HUES48 (cell line): ENCODE measurements around the gene RNPS1.
A peak's percentile ranks its signal among the peaks of the same experiment; 100 is the strongest.

ENCODE experiments used
- H3K27ac ChIP-seq: one replicate; pipeline ENCODE4 v1.7.0; 2013; ENCODE audit warnings: low read depth, low read length, inconsistent platforms
- H3K27me3 ChIP-seq: 2 replicates; pipeline ENCODE4 v1.6.1; 2013; ENCODE audit warnings: mild to moderate bottlenecking, low read length; ENCODE audit not compliant: control insufficient read depth, insufficient read depth
- H3K36me3 ChIP-seq: 2 replicates; pipeline ENCODE4 v1.6.1; 2013; ENCODE audit warnings: low read length; ENCODE audit not compliant: control insufficient read depth, insufficient read depth
- H3K4me1 ChIP-seq: 2 replicates; pipeline ENCODE4 v1.6.1; 2013; ENCODE audit warnings: mild to moderate bottlenecking, low read length; ENCODE audit not compliant: control insufficient read depth, insufficient read depth
- H3K4me3 ChIP-seq: 2 replicates; pipeline ENCODE4 v1.5.1; 2013; ENCODE audit warnings: mild to moderate bottlenecking, low read depth, low read length
- H3K9ac ChIP-seq: 2 replicates; pipeline ENCODE4 v1.6.1; 2013; ENCODE audit warnings: mild to moderate bottlenecking, low read depth, low read length, moderate library complexity
- H3K9me3 ChIP-seq: 2 replicates; pipeline ENCODE4 v1.6.1; 2013; ENCODE audit warnings: low read length; ENCODE audit not compliant: control insufficient read depth, insufficient read depth

The RNPS1 gene

DNA sequence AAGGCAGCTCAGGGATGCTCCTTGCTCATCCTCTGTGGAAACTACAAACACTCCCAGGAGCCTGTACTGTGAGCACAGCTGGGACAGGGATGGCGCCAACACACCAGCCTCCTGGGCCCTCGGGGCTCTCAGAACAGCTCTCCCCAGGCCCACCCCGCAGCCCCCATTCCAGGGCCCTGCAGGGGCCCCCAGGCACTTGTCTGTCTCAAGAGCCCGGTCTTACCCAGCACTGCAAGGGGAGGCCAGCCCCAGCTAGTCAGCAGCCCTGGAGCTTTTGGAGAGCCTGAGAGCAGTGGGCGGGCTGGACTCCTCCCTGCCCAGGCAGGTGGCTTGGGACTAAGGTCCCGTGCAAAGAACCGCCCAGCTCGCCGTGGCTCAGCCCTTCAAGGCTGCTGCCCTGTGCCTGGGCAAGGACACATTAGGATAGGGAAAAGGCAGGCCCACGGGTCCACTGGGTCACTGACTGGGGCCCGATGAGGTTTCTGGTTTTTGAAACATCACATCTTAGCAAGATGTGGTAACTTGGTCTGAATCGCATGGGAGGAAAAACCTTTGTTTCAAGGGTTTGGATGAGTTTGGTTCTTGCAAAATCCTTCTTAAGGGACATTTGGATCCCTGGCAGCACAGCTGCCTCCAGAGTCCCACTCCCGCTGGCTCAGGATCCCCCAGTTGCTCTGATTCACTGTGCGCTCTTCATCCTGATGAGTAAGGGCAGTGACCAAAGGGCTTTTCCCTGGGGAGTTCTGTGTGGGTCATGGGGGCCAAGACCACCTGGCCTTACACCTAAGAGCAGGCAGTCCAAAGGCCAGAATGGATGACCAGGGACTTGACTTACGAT is 28.9 kb downstream of the RNPS1 start:
- Histone ChIP-seq H3K27me3 (peaks cover 20% of the 10 kb centered on the region), H3K27ac (no peak overlapping the region), H3K4me3 (no peak overlapping the region), H3K9me3 (no peaks in the 10 kb centered on the region), H3K9ac (no peak overlapping the region), H3K36me3 (peaks cover 34% of the 10 kb centered on the region), H3K4me1 (no peaks in the 10 kb centered on the region; the same call in 1 of the 2 replicates)

DNA sequence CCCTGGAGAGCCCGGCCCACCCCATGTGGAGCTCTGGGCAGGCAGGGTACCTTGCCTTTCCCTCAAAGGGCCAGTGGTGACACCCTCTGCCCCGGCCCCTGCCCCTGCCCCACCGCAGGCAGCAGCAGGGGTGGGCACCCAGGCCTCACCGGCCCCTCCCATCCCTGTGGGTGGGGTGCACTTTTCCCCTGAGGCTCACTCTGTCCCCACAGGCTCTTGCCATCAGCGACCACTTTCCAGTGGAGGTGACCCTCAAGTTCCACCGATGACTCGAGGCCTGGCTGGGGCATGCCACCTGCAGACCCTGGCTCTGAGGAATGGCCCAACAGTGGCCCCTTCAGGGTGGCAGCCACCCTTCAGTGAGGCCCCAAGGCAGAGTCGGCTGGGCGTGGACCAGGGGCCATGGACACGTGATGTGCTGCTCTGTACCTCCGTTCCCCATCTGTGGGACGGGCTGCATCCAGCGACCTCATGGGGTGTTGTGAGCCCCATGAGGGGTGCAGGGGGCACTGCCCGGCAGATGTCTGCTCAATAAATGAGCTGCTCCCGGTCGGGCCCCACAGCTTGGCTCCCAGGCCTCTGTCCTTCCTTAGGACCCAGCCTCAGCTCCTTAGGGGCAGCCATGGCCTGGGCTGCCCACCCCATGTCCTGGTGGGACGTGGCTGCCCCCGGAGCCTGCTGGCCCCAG is 29.6 kb downstream of the RNPS1 start:
- H3K4me1 ChIP-seq = no peaks in the 10 kb centered on the region; the same call in 1 of the 2 replicates
- H3K27ac ChIP-seq = no peak overlapping the region
- H3K4me3 ChIP-seq = peak overlapping the region; percentile 56; the same call in 1 of the 2 replicates
- H3K9me3 ChIP-seq = no peaks in the 10 kb centered on the region
- H3K9ac ChIP-seq = no peak overlapping the region
- peaks cover 20% of the 10 kb centered on the region for H3K27me3 ChIP-seq
- H3K36me3 ChIP-seq = peaks cover 34% of the 10 kb centered on the region

DNA sequence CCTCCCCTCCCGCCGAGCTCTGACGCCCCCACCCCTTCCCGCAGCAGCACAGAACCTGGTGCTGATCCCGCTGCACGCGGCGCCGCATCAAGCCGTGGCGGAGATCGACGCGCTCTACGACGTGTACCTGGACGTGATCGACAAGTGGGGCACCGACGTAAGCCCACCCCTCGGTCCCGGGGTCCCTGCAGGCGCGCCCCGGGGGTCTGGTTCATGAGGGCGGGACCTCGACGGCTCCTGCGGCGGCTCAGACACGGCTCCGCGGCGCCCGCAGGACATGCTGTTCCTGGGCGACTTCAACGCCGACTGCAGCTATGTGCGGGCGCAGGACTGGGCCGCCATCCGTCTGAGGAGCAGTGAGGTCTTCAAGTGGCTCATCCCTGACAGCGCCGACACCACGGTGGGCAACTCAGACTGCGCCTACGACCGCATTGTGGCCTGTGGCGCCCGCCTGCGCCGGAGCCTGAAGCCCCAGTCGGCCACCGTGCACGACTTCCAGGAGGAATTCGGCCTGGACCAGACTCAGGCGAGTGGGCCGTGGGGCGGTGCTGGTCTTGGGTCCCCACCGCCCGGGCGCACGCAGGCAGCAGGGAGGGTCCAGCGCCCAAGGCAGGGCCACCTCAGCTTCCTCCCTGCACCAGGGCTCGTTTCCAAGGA is 30.3 kb downstream of the RNPS1 start:
- peaks cover 20% of the 10 kb centered on the region for H3K27me3 ChIP-seq
- H3K9ac ChIP-seq = no peak overlapping the region
- H3K4me1 ChIP-seq = no peaks in the 10 kb centered on the region; the same call in 1 of the 2 replicates
- peak overlapping the region; percentile 56; the same call in 1 of the 2 replicates for H3K4me3 ChIP-seq
- H3K36me3 ChIP-seq = peaks cover 34% of the 10 kb centered on the region
- no peak overlapping the region for H3K27ac ChIP-seq
- H3K9me3 ChIP-seq = no peaks in the 10 kb centered on the region

GRCh38 chr16:2237102-2237482 is 30.8 kb downstream of the RNPS1 start:
- Histone ChIP-seq H3K27me3 (peaks cover 20% of the 10 kb centered on the region), H3K27ac (no peak overlapping the region), H3K4me1 (no peaks in the 10 kb centered on the region; the same call in 1 of the 2 replicates), H3K4me3 (peak overlapping the region; percentile 56), H3K36me3 (peaks cover 34% of the 10 kb centered on the region), H3K9ac (no peak overlapping the region), H3K9me3 (no peaks in the 10 kb centered on the region)

DNA sequence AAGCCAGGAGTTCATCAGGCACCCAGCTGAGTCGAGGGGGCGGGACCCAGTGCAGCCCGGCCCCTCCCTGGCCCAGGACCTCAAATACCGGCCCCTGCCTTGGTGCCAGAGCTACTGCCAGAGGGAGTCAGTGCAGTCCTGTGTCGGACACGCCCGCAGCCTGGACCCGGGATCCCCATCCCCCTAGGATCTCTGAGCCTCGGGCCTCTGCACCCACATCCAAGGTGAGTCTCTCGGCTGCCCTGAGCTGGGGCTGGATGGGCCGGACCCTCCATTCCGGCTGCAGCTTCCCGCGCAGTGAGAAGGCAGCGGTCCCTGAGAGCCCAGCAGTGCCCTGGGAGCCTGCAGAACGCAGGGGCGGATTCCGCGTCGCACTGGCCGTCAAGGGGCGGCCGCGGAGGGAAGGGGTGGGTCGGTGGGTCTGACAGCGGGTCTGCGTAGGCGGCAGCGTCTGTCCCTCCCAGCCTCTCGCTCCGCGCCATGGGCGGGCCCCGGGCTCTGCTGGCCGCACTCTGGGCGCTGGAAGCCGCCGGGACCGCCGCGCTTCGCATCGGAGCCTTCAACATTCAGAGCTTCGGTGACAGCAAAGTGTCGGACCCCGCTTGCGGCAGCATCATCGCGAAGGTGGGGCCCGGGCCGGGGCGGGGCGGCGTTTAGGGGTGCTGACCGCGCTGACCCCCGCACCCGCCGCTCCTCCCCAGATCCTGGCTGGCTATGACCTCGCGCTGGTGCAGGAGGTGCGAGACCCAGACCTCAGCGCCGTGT is 31.4 kb downstream of the RNPS1 start, which contains the start of gene DNASE1L2:
DNASE1L2 (plus strand) TSS at position 108 of the 765 bp plus-strand sequence; CDS start at position 481, 373 bp downstream.
- Histone ChIP-seq H3K9me3 (no peaks in the 10 kb centered on the region), H3K27me3 (peaks cover 20% of the 10 kb centered on the region), H3K36me3 (peaks cover 39% of the 10 kb centered on the region), H3K4me3 (peak within 1 kb of the TSS; percentile 56), H3K9ac (no peak within 1 kb of the TSS), H3K4me1 (no peaks in the 10 kb centered on the region; the same call in 1 of the 2 replicates), H3K27ac (peak within 1 kb of the TSS; percentile 61)

- no peaks in the 10 kb centered on the region for H3K9me3 ChIP-seq
- no peak overlapping the region for H3K4me3 ChIP-seq
- no peak overlapping the region for H3K9ac ChIP-seq
- H3K27ac ChIP-seq = no peak overlapping the region
- H3K27me3 ChIP-seq = peaks cover 20% of the 10 kb centered on the region
- peaks cover 46% of the 10 kb centered on the region for H3K36me3 ChIP-seq
- H3K4me1 ChIP-seq = no peaks in the 10 kb centered on the region; the same call in 1 of the 2 replicates
Observed at GRCh38 chr16:2235695-2236336, 32.1 kb downstream of the RNPS1 start.

GRCh38 chr16:2235234-2235651 is 32.7 kb downstream of the RNPS1 start:
- H3K4me1 ChIP-seq = no peaks in the 10 kb centered on the region; the same call in 1 of the 2 replicates
- H3K9me3 ChIP-seq = no peaks in the 10 kb centered on the region
- peaks cover 48% of the 10 kb centered on the region for H3K36me3 ChIP-seq
- no peak overlapping the region for H3K27ac ChIP-seq
- H3K27me3 ChIP-seq = peaks cover 20% of the 10 kb centered on the region
- no peak overlapping the region for H3K4me3 ChIP-seq
- no peak overlapping the region for H3K9ac ChIP-seq

GRCh38 chr16:2234813-2235170 is 33.1 kb downstream of the RNPS1 start:
- no peaks in the 10 kb centered on the region; the same call in 1 of the 2 replicates for H3K4me1 ChIP-seq
- H3K27me3 ChIP-seq = peaks cover 20% of the 10 kb centered on the region
- H3K4me3 ChIP-seq = no peak overlapping the region
- no peaks in the 10 kb centered on the region for H3K9me3 ChIP-seq
- no peak overlapping the region for H3K27ac ChIP-seq
- no peak overlapping the region for H3K9ac ChIP-seq
- peaks cover 49% of the 10 kb centered on the region for H3K36me3 ChIP-seq

DNA sequence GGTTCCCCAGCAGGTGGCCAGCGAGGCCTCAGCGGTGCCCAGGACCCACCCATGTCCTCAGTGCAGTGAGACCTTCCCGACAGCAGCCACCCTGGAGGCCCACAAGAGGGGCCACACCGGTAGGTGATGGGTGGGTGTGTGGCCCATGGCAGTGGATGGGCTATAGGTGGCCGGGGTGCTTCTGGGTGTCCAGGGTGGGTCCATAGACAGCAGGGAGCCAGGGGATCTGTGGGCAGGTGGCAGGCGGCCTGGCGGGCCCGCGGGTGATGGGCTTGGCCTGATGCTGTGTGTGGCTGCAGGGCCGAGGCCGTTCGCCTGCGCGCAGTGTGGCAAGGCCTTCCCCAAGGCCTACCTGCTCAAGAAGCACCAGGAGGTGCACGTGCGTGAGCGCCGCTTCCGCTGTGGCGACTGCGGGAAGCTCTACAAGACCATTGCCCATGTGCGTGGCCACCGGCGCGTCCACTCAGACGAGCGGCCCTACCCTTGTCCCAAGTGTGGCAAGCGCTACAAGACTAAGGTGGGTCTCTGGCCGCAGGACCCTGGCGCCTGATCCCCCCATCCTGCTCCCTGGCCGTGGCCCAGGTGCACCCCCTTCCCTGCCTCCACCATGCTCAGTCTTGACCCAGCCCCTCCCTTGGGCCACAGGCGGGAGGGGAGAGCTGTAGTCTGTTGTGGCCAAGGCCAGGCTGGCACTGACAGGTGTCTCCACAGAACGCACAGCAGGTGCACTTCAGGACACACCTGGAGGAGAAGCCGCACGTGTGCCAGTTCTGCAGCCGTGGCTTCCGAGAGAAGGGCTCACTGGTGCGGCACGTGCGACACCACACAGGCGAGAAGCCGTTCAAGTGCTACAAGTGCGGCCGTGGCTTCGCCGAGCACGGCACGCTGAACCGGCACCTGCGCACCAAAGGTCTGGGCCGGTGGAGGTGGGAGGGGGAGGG is 33.8 kb downstream of the RNPS1 start:
- Histone ChIP-seq H3K36me3 (peaks cover 55% of the 10 kb centered on the region), H3K9me3 (no peaks in the 10 kb centered on the region), H3K27ac (no peak overlapping the region), H3K27me3 (peaks cover 20% of the 10 kb centered on the region), H3K4me1 (no peaks in the 10 kb centered on the region; the same call in 1 of the 2 replicates), H3K9ac (no peak overlapping the region), H3K4me3 (no peak overlapping the region)
